Fibroblast of the aortic adventitia (primary cell): ENCODE results near the gene TOR4A. TPM values are rescaled to one million over a fixed set of nuclear protein-coding genes. Genes with fewer than 3 reads are reported as not detected.

Source experiments
- DNase-seq: peaks from one replicate; pipeline ENCODE4 v3.0.0-alpha.2; 2010; ENCODE audit warnings: low read depth
- H3K4me3 ChIP-seq: 2 replicates; pipeline ENCODE4 v1.5.1; 2011; ENCODE audit warnings: low read depth, mild to moderate bottlenecking, control low read depth, low read length, moderate library complexity
- CTCF ChIP-seq: IDR thresholded peaks from 2 replicates; pipeline ENCODE4 v1.5.1; 2011; ENCODE audit warnings: mild to moderate bottlenecking, low read length, control low read depth, inconsistent platforms; ENCODE audit not compliant: insufficient read depth
- total RNA-seq: library from RNA; depleted of rRNA; stranded (reverse); fragments of >200 nt; gene quantifications from 2 replicates; pipeline ENCODE4 v1.2.3, GENCODE V29; 2012; ENCODE audit warnings: low replicate concordance

The TOR4A gene
- total RNA-seq, 1 donor, result 31.3 TPM

- no peak overlapping the region for H3K4me3 ChIP-seq
- no peak for TF ChIP-seq CTCF
- no peak for DNase-seq
Observed at GRCh38 chr9:137319739-137320551, 42.4 kb downstream of the TOR4A start.

- no peak for DNase-seq
- H3K4me3 ChIP-seq, result no peak overlapping the region
- TF ChIP-seq CTCF, result no peak
Observed at GRCh38 chr9:137320555-137321384, 43.2 kb downstream of the TOR4A start.

GRCh38 chr9:137321726-137322361 is 44.3 kb downstream of the TOR4A start:
- DNase-seq, result no peak
- TF ChIP-seq CTCF, result no peak
- H3K4me3 ChIP-seq, result no peak overlapping the region

- H3K4me3 ChIP-seq, result no peak overlapping the region
- no peak for TF ChIP-seq CTCF
- no peak for DNase-seq
Observed at GRCh38 chr9:137323531-137324331, 46.2 kb downstream of the TOR4A start.

- no peak overlapping the region for H3K4me3 ChIP-seq
- DNase-seq, result no peak
- no peak for TF ChIP-seq CTCF
Observed at GRCh38 chr9:137325124-137325523, 47.6 kb downstream of the TOR4A start.

- no peak for TF ChIP-seq CTCF
Observed at GRCh38 chr9:137325799-137326198, 48.3 kb downstream of the TOR4A start.

More at GRCh38 chr9:137325799-137326198, 48.3 kb downstream of the TOR4A start:
- no peak for DNase-seq
- no peak overlapping the region for H3K4me3 ChIP-seq
